AML-193 (cell line): ENCODE data around the gene SNRNP27.

Experiments used
- DNase-seq, 2 experiments: peaks; one replicate each; lab custom pipeline; 2025; lab: John Stamatoyannopoulos, UW

The SNRNP27 gene

GRCh38 chr2:69916106-69916505 lies 22.4 kb downstream of the SNRNP27 start:
- DNase-seq, result no peak

GRCh38 chr2:69917852-69918251 lies 24.1 kb downstream of the SNRNP27 start:
- DNase-seq, result peak; percentile 47 to 51

GRCh38 chr2:69918401-69918800 lies 24.6 kb downstream of the SNRNP27 start:
- DNase-seq, result peak; percentile 50 to 68

GRCh38 chr2:69923116-69923515 lies 29.4 kb downstream of the SNRNP27 start:
- DNase-seq, result no peak

GRCh38 chr2:69926849-69927515 lies 33.2 kb downstream of the SNRNP27 start:
- peak; percentile 84 to 92 for DNase-seq

GRCh38 chr2:69931832-69932595 lies 38.3 kb downstream of the SNRNP27 start:
- DNase-seq, result no peak

- no peak for DNase-seq
Measured at GRCh38 chr2:69932596-69932922, 38.8 kb downstream of the SNRNP27 start.

- peak; percentile 53 to 67 for DNase-seq
Measured at GRCh38 chr2:69933254-69933828, 39.6 kb downstream of the SNRNP27 start.

- peak; percentile 36 to 53 for DNase-seq
Measured at GRCh38 chr2:69933839-69934613, 40.3 kb downstream of the SNRNP27 start.

- DNase-seq, result no peak
Measured at GRCh38 chr2:69934614-69934908, 40.8 kb downstream of the SNRNP27 start.

- no peak for DNase-seq
Measured at GRCh38 chr2:69935011-69935410, 41.3 kb downstream of the SNRNP27 start.

- DNase-seq, result no peak
Measured at GRCh38 chr2:69936906-69937305, 43.1 kb downstream of the SNRNP27 start.

- DNase-seq, result no peak
Measured at GRCh38 chr2:69937968-69938367, 44.2 kb downstream of the SNRNP27 start.

GRCh38 chr2:69939722-69940121 lies 46.0 kb downstream of the SNRNP27 start:
- DNase-seq, result no peak

- no peak for DNase-seq
Measured at GRCh38 chr2:69940691-69941090, 46.9 kb downstream of the SNRNP27 start.

- DNase-seq, result no peak
Measured at GRCh38 chr2:69943000-69943842, 49.5 kb downstream of the SNRNP27 start.

- peak; percentile 4 to 32 for DNase-seq
Measured at GRCh38 chr2:69943843-69944525, 50.2 kb downstream of the SNRNP27 start.

GRCh38 chr2:69944756-69945155 lies 51.0 kb downstream of the SNRNP27 start:
- DNase-seq, result no peak

GRCh38 chr2:69945441-69945840 lies 51.7 kb downstream of the SNRNP27 start:
- peak; percentile 45 to 74 for DNase-seq

GRCh38 chr2:69945941-69946340 lies 52.2 kb downstream of the SNRNP27 start:
- no peak for DNase-seq
